Measurements from ENCODE around the gene MYPN.

GRCh38 chr10:68137171-68137570 is 27.9 kb downstream of the MYPN start:
- TF ChIP-seq, protein P1, sequence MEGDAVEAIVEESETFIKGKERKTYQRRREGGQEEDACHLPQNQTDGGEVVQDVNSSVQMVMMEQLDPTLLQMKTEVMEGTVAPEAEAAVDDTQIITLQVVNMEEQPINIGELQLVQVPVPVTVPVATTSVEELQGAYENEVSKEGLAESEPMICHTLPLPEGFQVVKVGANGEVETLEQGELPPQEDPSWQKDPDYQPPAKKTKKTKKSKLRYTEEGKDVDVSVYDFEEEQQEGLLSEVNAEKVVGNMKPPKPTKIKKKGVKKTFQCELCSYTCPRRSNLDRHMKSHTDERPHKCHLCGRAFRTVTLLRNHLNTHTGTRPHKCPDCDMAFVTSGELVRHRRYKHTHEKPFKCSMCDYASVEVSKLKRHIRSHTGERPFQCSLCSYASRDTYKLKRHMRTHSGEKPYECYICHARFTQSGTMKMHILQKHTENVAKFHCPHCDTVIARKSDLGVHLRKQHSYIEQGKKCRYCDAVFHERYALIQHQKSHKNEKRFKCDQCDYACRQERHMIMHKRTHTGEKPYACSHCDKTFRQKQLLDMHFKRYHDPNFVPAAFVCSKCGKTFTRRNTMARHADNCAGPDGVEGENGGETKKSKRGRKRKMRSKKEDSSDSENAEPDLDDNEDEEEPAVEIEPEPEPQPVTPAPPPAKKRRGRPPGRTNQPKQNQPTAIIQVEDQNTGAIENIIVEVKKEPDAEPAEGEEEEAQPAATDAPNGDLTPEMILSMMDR (IDR thresholded peaks at IDR 0.05; ENCODE audit: low read depth, low read length, missing input control) = no peak
- TF ChIP-seq HNF4G (IDR thresholded peaks at IDR 0.05) = no peak
